ENCODE data around the gene KLHDC7A.

KLHDC7A gene

GRCh38 chr1:18504609-18505008 lies 23.9 kb downstream of the KLHDC7A start:
- no peak for DNase-seq

GRCh38 chr1:18505666-18506065 lies 24.9 kb downstream of the KLHDC7A start:
- DNase-seq = no peak

- no peak for DNase-seq
Observed at GRCh38 chr1:18508084-18508483, 27.4 kb downstream of the KLHDC7A start.

DNA sequence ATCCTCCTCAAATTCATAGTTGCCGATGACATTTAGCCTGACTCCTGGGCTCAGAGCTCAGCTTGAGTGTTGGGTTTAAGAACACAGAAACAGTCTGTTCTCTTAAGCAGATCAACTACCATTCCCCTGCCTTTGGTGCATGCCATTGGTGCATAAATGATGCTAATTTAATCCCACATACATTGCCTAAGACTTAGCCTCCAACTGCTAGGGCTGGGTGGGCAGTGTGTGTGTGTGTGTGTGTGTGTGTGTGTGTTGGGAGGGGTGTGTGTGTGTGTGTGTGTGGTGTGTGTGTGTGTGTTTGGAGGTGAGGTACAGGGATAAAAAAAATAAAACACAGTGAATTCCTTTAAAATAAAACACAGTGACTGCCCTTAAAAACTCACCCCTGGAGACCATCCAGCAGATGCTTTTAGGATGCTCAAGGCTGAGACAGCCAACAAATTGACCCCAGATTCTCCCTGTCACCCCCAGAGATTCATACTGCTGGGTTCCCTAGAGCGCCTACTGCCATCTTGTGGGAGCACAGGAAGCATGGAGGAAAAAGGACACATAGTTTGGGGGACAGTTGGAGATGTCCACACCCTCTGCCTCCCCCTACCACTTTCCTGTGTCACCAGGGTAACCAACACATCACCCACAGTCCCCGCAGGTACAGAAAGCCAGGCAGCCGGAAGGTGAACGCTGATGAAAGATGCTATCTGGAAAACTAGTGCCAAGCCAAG lies 30.6 kb downstream of the KLHDC7A start:
- no peak for DNase-seq

- no peak for DNase-seq
Observed at GRCh38 chr1:18511874-18512150, 31.1 kb downstream of the KLHDC7A start.

- DNase-seq = no peak
Observed at GRCh38 chr1:18512883-18513282, 32.2 kb downstream of the KLHDC7A start.

- no peak for DNase-seq
Observed at GRCh38 chr1:18513995-18514394, 33.3 kb downstream of the KLHDC7A start.

DNA sequence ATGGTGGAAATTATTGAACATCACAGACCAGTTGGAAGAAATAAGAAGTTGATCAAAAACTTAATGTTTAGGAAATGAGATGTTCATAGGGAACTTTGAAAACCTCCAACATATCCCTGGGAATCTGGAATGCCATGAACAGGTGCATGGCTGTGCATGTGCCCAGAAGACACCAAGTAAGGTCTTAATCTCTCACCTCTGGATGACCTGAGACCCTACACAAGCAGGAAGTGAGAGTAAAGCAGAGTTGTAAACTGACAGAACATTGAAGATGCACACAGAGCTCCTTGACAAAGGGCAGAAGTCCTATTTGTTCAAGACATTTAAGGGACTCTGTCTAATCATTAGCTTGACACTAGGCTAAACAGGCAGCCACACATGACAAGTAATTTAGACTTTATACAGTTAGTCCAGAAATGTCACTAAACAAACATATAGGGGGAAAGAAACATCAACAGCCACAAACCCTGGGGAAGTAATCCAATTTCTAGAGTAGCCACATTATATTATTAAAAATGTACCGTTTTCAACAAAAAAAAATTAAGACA lies 34.5 kb downstream of the KLHDC7A start:
- DNase-seq = no peak

DNA sequence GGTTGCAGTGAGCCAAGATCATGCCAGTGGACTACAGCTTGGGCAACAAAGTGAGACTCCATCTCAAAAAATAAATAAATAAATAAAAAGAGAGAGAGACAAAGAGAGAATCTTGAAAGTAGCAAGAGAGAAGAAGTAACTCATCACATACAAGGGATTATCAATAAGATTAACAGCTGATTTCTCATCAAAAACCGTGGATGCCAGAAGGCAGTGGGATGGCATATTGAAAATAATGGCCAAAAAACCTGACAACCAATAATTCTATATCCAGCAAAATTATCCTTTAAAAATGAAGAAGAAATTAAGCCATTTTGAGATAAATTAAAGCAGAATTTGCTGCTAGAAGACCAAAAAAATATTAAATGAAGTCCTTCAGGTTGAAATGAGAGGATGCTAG lies 35.7 kb downstream of the KLHDC7A start:
- no peak for DNase-seq

DNA sequence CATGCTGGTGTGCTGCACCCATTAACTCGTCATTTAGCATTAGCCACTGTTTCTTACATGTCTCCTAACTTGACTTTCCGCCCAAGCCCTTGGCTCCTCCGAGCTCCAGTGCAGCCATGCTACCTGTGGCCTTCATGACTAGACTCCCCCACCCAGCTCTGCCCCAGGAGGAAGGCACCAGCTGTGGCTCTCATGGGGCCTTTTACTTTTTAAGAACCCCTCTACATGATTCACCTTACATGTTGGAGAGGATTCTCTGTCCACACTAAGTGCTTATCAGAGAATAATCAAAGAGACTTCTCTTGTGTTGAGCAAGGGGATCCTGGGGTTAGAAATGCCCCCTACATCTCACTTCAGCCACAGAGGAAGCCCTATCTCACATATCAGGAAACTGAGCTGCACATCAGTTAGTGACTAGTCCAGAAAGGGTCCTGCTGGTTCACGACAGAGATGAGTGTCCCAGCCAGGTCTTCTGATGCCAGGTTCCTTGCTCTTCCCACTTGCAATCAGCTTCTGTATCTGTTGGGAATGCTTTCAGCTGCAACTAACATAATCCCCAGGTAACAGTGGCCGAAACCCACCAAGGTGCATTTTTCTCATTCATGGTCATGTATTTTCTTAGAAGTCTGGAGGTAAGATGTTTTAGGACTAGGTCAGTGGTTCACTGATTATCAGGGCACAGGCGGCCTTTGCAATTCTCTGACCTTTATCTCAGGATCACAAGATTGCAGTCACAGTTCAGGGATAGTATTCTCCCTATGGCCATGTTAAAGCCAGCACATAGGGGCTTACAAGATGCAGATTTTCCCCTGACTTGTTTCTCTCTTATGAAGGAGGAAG lies 45.9 kb downstream of the KLHDC7A start:
- DNase-seq = no peak

DNA sequence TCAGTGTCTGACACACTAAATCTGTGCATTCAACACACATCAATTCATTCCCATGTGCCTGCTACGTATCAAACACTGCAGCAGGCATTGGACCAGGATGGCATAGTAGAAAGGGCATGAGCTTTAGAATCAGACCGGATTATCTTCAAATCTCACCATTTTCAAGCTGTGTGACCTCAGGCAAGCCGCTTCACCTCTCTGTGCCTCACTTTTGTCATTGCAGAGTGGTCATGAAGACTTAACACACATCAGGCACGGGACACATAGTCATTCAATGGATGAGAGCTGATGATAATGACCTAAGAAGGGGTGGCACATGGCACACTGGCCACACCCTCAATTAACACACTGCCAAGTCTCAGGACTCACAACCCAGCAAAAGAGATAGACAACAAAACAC lies 46.8 kb downstream of the KLHDC7A start:
- DNase-seq = no peak

GRCh38 chr1:18527921-18528320 lies 47.2 kb downstream of the KLHDC7A start:
- no peak for DNase-seq

GRCh38 chr1:18528616-18529015 lies 47.9 kb downstream of the KLHDC7A start:
- DNase-seq = no peak

- DNase-seq = no peak
Observed at GRCh38 chr1:18529714-18530113, 49.0 kb downstream of the KLHDC7A start.

DNA sequence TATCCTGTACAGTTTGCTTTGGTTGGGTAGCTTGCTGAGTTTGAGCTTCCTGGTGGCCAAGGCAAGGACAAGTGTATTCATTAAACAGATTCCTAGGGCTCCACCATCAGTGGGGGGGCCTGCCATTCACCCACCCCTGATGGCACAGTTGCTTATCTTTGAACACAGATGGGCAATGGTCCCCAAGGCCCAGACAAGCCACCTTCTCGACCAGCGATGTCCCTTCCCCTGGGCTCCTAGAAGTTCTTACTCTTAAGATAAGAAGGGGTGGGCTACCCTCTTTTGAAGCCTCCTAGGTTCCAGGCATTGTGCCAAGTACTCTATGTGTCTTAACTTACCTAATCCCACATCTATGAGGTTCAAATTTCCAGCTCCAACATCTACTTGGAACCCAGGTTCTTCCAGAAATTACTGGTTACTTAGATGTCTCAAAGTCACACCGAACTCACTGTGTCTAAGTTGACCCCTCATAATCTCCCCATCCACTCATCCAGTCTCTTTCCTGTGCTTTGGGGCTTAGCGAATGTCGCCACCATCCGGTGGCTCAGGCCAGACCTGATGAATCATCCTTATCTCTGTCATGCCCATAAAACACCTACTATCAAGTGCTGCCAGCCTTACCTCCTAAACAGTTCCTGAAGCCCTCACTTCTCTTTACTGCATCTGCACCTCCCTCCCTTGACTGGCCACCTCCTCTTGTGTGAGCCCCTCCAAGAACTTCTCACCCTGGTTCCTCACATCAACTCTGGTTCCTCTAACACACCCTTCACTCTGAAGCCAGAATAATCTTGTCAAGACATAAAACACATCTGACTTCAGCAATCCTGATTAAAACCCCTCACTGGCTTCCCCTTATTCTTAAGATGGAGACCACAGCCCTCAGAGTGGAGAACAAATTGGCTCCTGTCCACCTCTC lies 50.1 kb downstream of the KLHDC7A start:
- no peak for DNase-seq

GRCh38 chr1:18531503-18531845 lies 50.7 kb downstream of the KLHDC7A start:
- no peak for DNase-seq

DNA sequence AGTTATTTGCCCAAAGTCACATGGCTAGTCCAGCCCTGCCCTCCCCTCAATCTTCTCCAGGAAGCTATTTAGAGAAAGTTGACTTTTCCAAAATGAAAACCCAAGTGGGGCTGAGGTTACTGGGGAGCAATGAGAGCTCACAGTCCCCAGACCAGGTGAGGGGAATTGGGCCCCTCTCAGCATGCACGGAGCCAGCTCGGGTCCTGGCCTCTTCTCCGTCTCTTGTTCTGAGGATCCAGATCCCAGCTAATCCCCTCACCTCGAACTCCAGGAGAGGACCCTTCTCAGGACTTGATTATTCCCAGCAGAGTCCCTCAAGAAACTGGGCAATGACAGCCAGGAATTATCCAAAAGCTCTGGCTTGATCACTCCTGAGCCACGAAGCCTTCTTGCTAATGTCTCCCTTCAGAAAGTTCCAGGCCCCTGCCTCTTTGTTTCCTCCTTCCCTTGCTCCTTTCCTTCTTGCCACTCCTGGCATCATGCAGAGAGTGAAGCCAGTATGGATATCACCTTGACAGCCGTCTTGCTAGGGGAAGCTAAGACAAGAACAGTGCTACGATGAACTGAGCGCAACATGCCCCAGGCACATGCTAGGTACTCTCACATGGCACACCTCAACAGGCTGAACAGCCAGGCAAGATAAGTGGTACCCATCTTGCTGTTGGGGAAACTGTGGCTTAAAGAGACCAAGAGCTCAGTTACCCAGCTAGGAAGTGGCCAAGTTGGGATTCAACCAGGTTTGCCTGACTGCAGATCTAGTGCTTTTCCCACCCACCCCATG lies 51.9 kb downstream of the KLHDC7A start:
- no peak for DNase-seq

- no peak for DNase-seq
Observed at GRCh38 chr1:18533259-18533658, 52.5 kb downstream of the KLHDC7A start.

DNA sequence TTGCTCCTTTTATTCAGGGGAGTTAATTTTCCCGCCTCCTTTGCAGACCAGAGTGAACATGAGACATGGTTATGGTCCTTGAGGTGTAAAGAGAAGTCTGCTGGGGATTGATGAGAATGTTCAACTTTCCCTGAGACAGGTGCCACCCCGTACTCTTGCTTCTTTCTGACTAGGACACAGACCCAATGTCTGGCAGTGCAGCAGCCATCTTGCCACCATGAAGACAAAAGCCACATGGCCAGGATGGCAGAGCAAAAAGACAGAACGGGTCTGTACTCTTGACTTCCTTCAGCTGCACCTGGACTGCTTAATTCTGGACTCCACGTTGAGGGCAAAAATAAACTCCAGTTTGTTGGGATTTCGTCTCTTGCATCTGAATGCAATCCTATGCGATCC lies 54.1 kb downstream of the KLHDC7A start:
- DNase-seq = no peak

Measured in anterior cingulate cortex (tissue), 58 donors.